Measurements from ENCODE around the gene ACMSD.

GRCh38 chr2:134845028-134845427 lies 6.6 kb downstream of the ACMSD start:
- TF ChIP-seq CTCF (IDR thresholded peaks at IDR 0.05) (no peak), POLR2AphosphoS5 (IDR thresholded peaks at IDR 0.05) (no peak)

Data from prostate gland (tissue), 2 donors.